Measurements from ENCODE around the gene GHR.

- TF ChIP-seq POLR2A (IDR thresholded peaks at IDR 0.05) (no peak), CTCF (IDR thresholded peaks at IDR 0.05) (no peak), POLR2AphosphoS5 (IDR thresholded peaks at IDR 0.05) (no peak), EP300 (IDR thresholded peaks at IDR 0.05) (no peak)
These were observed 249.7 kb downstream of the GHR start for GRCh38 chr5:42672925-42673324.
